NCI-H345 treated with DMSO at 0.1 percent for 48 hours (cell line): Measurements from ENCODE around the gene RASGRF2.

Experiments used
- DNase-seq: peaks from one replicate; lab custom pipeline; 2025; ENCODE audit not compliant: unreplicated experiment; lab: John Stamatoyannopoulos, UW

The RASGRF2 gene

DNA sequence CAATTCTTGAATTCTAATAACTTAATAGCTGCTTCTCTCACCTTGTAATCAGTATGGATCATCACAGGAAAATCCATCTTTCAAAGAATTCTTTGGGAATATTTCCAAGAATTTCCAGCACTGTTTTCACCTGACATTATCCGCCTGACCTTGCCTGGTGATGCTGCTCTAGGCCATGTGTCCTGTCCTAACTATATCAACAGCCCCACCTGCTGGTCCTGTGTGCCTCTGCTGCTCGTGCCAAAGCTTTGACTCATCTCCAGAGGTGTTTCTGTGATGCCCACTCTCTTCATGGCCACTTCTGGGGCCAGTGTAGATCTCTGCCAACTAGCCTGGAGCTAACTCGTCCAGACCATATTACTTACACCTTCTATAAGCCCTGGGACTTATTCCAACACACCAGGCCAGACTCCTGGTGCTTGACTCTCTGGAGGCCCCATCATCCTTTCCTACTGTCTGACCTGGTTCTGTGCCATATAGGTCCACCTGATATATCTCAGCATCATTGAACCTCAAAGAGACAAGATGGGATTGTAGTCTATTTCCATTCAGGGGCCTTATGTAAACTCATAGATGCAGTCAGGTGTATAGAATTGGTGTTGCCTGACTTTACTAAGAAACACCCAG is 205.4 kb downstream of the RASGRF2 start:
- DNase-seq, result peak; percentile 17

DNA sequence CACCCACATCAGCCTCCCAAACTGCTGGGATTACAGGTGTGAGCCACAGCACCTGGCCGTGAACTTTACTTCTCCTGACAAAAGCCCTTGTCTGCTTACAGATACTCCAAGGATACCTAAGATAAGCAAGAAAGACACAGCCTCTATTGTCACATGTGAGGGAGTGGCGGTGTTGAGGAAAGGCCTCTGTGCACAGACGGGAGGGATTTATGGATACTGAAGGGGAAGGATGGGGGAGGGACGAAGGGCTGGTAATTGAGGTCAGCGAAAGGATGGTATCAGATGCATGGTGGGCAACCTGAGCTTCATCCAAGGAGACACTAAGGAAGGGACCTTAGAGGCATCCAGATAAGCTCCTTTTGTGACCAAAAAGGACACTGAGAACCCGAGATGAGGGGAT is 206.3 kb downstream of the RASGRF2 start:
- no peak for DNase-seq

DNA sequence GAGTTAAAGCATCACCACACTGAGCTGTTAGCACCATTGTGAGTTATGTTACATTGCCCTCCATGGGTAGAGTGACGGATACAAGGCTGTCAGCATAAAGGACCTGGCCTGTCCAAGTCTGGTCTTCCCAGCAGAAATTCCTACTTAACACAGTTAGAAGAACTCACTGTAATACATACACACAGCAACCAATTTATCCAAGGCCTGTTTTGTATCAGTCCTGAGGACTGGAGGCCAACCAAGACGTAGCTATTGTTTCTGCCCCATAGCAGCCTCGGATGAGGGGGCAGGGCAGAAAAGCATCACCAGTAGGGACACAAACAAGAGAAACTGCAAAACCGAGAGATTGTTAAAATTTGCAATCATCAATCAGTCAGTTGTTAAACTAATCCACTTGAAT is 206.9 kb downstream of the RASGRF2 start:
- no peak for DNase-seq

DNA sequence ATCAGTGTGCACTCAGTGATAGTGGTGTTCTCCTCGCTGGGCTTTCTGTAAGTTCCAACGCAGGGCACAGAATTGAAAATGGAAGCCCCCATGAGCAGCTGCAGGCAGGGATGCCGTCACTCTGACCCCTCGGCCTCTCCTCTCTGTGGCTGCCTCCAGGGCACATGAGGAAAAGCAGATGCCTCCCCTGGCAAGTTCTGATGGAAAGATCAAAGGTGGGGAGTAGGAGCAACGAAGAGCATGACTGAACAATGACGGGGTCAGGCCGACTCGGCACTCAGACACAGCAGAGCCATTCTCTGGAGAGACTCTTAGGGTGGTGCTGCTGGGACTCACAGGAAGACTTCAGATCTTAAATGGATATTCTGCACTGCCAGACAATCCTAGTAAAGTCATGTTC is 207.4 kb downstream of the RASGRF2 start:
- no peak for DNase-seq

DNA sequence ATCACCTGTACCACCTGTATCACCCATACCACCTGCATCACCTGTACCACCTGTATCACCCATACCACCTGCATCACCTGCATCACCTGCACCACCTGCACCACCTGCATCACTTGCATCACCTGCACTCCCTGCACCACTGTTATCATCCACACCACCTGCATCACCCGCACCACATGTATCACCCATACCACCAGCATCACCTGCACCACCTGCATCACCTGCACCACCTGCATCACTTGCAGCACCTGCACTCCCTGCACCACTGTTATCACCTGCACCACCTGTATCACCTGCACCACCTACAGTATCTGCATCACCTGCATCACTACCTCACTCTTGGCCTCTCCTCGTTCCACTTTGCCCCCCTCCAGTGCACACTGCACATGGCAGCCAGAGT is 209.8 kb downstream of the RASGRF2 start:
- DNase-seq, result no peak

DNA sequence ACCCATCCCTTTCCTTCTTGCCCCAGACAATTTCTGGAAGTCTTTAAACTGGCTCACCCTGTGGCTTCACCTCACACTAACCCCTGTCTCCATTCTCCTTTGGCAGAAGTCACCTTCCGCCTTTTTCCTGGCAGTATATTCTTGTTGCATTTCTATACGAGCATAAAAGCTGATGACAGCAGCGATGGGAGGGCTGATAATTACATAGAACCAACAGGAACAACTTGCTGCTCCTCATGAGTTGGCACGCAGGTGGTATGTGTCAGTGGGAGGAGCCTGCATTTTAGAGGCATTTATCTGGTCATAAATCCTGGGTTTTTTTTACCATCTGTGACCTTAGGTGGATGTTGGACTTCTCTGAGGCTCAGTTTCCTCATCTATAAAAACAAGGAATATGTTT is 211.6 kb downstream of the RASGRF2 start:
- DNase-seq, result no peak

- DNase-seq, result no peak
These were observed 212.5 kb downstream of the RASGRF2 start for GRCh38 chr5:81172710-81173109.

DNA sequence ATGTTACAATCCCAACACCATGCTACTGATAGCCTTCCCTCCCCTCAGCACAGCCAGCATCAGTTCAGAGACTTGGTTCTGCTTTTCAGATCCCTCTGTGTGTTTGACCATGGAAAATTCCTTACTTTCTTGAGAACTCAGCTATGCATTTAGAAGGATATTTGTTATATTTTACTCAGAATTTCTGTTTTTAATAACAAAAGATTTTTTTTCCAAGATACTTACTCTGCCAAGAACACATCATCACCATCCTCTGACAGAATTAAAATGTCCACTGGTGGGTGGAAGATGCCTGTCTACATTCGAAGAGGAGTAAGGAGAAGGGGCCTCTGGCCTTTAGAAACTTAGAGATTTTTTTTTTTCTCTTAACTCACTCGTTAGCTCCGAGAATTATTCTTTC is 216.9 kb downstream of the RASGRF2 start:
- no peak for DNase-seq

DNA sequence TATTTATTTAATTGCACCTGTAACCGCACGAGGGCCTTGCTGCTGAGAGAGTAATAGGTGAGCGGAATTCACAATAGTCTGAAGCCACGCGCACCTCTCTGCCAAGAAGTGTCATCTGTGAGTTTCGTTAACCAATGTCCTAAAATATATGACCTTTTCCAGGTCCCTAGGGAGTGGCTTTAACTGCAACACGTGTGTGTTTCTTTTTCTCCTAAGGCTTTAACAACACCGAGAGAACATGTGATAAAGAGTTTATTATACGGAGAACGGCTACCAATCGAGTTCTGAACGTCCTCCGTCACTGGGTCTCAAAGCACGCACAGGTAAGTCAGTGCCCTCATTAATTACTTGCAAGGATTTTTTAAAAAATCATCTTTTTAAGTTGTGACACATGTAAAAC is 219.8 kb downstream of the RASGRF2 start:
- DNase-seq, result no peak

DNA sequence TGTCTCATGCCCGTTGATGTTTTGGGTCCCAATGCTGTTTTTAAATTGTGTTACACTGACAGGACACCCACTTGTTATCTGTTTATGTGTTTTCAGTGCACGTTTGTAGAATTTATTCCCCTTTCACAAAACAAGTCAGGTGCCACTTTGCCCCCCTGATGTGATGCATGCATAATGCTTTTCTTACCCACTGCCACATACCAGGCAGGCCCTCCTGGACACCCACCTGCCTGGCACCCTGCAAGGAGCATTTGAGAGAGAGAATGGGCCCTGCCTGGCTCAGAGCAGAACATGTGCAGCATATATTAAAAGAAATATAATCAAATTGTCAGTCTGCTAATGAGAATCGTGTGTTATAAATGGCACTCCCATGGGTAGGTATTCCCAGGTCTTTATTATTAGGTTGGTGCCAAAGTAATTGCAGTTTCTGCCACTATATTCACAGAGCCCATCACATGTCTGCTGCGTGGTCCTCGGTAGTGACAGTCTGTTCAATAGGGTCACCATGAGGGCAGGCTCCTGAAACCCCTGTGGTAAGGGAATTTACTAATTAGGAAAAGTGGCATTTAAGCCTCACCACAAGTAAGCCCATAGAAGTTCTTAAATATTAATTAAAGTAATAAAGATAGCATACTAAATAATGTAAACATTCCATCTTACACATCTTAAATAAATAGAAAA is 220.8 kb downstream of the RASGRF2 start:
- peak; percentile 29 for DNase-seq

DNA sequence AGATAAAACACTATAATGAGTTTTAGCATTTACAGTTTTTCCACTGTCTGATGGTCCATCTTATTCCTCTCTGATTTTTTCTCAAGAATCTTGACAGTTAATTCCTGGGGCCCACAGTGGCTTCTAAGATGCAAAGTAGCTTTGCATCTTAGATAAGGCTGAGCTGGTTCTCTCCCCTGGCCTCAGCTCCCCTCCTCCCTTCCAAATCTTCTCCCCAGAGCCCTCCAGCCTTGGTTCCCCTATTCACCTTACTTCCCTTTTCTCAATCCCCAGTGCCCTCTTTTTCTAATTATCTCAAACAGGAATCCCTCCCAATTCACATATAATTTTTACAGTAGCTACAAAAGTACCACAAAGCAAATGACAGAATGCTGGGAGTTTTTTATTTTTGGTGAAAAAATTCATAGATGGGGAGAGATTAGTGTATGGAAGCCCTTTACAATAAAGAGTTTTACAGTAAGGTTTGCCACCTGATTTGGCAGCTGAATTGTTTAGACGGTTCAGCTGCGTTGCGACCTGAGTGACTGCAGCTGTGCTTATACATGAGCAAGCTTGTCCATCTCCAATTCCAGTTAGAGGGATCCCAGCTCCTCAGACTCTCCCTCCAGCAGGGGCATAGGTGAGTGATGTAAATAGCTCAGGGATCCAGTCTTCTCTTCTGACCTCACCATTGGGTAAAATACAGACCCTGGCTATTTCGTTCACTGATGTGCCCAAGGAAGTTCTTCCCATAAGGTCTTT is 221.6 kb downstream of the RASGRF2 start:
- peak; percentile 23 for DNase-seq

DNA sequence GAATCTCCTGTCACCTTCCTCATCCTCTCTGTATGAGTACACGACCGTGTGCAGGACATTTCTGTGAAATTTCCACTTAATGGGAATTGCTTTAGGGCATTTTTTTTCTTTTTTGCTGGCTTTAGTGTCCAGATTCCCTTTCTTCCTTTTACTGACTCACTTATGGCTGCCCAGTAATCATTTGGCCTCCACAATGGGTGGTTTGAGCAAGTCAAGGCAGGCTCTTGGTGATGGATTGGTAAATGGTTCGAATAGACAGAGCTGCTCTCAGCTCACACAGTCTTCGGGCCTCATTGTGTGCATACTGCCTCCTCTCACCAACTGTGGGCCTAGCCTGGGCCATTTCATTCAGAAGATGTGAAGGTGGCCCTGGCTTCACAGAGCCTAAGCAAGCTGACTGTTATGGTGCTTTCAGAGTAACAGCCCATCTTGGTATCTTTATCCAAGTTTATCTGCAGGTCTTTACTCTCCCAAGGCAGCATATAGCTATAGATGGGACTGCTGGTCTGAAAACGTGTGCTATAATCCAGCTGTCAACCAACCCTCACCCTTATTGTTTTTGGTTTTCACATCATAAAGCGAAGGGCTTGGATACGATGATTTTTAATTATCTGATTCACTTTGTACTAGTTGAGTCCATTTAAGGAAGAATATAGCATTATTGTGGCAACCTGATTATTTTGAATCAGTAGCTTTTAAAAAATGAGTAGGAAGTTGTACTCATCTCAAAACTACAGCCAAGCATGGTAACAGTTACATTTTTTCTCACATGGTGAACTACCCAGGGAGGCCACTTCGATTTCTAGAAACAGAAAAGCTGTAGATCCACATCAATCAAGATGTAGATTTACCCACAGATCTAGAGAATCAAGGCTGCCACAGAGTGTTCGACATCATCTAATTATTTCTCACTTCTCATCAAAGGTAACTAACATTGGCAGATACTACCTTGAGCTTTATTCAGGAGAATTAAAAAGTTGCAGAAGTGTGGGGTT is 222.5 kb downstream of the RASGRF2 start:
- DNase-seq, result no peak

GRCh38 chr5:81183811-81184748 is 223.9 kb downstream of the RASGRF2 start:
- peak; percentile 11 for DNase-seq

DNA sequence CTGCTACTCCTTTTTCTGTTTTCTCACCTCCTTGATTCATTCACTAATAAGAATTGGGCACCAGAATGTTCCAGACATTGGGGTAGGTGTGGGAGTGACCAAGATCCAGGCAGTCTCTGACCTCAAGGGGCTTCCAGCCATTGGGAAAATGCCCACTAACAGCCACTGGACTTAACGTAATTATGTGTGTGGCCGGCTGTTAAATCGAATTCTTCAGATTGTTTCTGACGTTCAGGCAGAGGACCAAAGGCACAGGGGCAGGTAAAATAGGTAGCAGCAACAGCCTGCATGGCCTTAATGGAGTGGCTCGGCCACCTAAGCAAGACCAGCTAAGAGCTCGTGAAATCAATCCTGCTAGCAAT is 224.6 kb downstream of the RASGRF2 start:
- no peak for DNase-seq

DNA sequence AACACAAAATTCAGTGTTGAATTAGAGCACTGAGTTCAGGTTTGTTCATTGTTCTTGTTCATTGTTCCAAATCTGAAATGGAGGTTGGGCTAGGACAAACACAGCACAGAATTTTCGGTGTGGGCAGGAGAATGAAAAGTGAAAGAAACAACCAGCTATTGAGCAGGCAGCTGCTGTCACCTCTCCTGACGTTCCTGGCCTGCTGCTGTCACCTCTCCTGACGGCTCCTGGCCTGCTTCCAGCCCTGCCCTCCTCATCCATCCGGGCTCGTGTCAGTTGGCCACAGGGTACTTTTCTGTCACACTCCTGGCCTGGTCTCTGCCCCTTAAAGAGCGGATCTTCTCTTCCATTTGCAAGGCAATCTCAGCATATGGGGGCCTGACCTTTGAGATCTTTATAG is 227.7 kb downstream of the RASGRF2 start:
- DNase-seq, result peak; percentile 33

DNA sequence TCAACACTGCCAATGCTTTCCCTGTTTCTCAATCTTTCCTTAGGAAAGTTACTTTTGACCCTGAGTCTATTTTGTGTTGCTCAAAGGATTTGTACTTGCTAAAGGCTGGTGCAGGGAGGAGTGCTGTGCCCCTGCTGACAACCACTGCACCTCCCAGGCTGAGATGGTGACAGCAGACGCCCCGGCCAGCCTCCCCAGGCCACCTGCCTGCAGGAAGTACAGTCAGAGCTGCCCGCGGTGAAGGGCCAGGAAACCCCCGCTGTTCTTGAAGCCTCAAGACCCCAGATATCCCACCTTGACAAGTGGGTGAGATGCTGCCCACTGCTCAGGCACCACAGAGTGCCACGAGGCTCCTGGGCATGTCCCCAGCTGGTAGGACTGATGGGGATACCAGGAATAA is 228.8 kb downstream of the RASGRF2 start:
- no peak for DNase-seq

DNA sequence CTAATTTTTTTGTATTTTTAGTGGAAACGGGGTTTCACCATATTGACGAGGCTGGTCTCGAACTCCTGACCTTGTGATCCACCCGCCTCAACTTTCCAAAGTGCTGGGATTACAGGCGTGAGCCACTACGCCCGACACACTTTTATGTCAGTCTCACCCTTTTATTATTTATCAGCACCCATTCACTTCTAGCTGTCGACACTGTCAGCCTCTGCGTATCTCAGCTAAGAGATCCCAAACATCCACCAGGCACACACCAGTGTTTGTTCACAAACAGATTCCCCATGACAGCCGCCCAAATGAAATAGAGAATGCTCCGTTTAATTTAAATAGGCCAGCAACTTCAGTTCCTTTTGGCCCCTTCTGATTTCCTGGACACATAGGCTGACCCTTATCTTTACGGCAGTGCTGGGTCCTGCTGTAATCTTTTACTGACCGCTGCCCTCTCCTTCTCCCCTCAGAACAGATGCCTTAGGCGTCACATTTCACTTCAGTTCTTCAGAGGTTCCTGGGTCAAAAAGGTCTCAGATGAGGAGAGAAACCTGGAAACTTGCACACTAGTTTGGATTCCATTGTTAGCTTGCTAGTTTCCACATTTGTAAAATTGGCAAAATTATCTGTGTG is 229.8 kb downstream of the RASGRF2 start:
- DNase-seq, result no peak

DNA sequence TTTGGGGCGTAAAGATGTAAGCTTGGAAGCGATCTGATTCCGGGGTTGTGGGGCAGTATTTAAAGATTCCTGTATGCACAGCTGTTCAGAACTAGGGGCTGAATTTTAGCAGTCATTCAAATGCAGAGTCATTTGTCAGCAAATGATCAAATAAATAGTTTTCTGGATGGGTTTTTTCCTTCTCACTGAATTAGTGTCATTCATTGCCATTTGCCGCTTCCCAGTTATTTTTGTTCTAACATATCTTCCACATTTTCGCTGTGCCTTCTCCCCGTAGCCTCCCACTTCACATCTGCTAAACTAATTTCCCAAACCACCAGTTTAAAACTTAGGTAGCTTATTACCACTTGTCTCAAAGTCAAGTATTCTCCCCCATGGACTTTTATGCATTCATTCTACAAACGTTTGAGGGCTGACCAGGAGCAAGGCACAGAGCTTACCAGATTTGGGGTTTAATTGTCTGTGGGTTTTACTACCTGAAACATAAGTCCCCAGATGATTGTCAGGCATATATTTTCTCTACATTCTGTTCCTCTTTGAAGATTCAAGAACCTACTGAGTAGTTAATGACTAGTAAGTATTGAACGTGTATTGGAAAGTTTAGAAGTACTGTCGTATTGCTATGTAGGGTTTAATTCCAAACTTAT is 231.7 kb downstream of the RASGRF2 start:
- DNase-seq, result no peak

DNA sequence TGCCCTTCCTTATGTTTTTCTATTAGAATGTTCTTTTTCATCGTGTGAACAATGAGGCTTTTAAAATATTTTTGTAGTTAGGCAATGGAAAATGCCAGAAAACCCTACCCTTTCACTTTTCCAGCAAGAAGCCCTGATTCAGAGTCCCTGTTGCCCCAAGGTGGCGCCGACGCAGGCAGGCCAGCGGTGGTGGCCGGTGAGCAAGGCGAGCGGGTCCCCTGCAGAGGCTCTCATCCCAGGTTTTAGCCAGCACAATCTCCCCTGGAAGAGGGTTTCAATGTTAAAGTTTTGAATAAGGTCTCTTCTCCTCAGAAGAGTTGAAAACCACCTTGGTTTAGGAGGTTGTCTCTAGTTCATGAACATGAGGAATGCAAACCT is 232.2 kb downstream of the RASGRF2 start:
- DNase-seq, result no peak
